CD14-positive monocyte (primary cell): ENCODE results near the gene ZSCAN10. TPM values are rescaled to one million over a fixed set of nuclear protein-coding genes. Genes with fewer than 3 reads are reported as not detected.

Experiments used
- DNase-seq, 3 donors: peaks; one replicate each; pipeline ENCODE4 v3.0.0-alpha.2; 2011 to 2022
- H2AFZ ChIP-seq: 2 replicates; pipeline ENCODE4 v1.6.0; 2012; ENCODE audit warnings: mild to moderate bottlenecking, low read depth, low read length, inconsistent platforms; ENCODE audit not compliant: insufficient read depth, poor library complexity, severe bottlenecking
- H3K27ac ChIP-seq, 2 donors: 1 replicate in 1 of 2; 2 replicates in 1 of 2; pipeline ENCODE4 v1.5.1; 2012 to 2013; ENCODE audit warnings: low read length in 2 of 2, control low read depth in 1 of 2, inconsistent platforms in 1 of 2, low read depth in 1 of 2, mild to moderate bottlenecking in 1 of 2
- H3K27me3 ChIP-seq, 2 donors: one replicate each; pipeline versions ENCODE4 v1.6.0 to v1.6.1; 2011 to 2013; ENCODE audit warnings: low read length in 2 of 2; ENCODE audit not compliant: control insufficient read depth in 2 of 2, insufficient read depth in 2 of 2
- H3K36me3 ChIP-seq, 2 donors: replicated peaks in 1 of 2; 1 replicate in 1 of 2; 2 replicates in 1 of 2; pipeline versions ENCODE4 v1.5.1 to v1.6.1; 2012 to 2013; ENCODE audit warnings: low read length in 2 of 2, control low read depth in 1 of 2, inconsistent platforms in 1 of 2, mild to moderate bottlenecking in 1 of 2; ENCODE audit not compliant: insufficient read depth in 2 of 2, control insufficient read depth in 1 of 2
- H3K4me1 ChIP-seq, 2 donors: 1 replicate in 1 of 2; 2 replicates in 1 of 2; pipeline versions ENCODE4 v1.5.1 to v1.6.1; 2012 to 2013; ENCODE audit warnings: low read length in 2 of 2, control low read depth in 1 of 2, inconsistent platforms in 1 of 2, mild to moderate bottlenecking in 1 of 2, moderate library complexity in 1 of 2; ENCODE audit not compliant: insufficient read depth in 2 of 2, control insufficient read depth in 1 of 2
- H3K4me2 ChIP-seq: replicated peaks from 2 replicates; pipeline ENCODE3; 2012; ENCODE audit warnings: low read length, moderate library complexity, mild to moderate bottlenecking; ENCODE audit not compliant: poor library complexity, severe bottlenecking; ENCODE audit errors: extremely low read depth
- H3K4me3 ChIP-seq, 3 experiments: fragments of 200-600 bp in 1 of 3; sonication (generic) in 1 of 3; replicated peaks in 1 of 3; 1 replicate in 2 of 3; 2 replicates in 1 of 3; pipeline ENCODE4 v1.5.1; 2011 to 2013; ENCODE audit warnings: low read length in 3 of 3, mild to moderate bottlenecking in 3 of 3, control low read depth in 2 of 3, low read depth in 2 of 3, inconsistent platforms in 1 of 3, moderate library complexity in 1 of 3
- H3K79me2 ChIP-seq: 2 replicates; pipeline ENCODE4 v1.6.0; 2012; ENCODE audit warnings: mild to moderate bottlenecking, control low read depth, inconsistent platforms, low read length, moderate library complexity; ENCODE audit not compliant: insufficient read depth
- H3K9ac ChIP-seq: 2 replicates; pipeline ENCODE4 v1.6.0; 2017; ENCODE audit warnings: low read length, mild to moderate bottlenecking; ENCODE audit not compliant: insufficient read depth, poor library complexity, severe bottlenecking
- H3K9me3 ChIP-seq, 2 donors: replicated peaks in 1 of 2; 1 replicate in 1 of 2; 2 replicates in 1 of 2; pipeline versions ENCODE4 v1.5.1 to v1.6.1; 2012 to 2013; ENCODE audit warnings: low read length in 2 of 2, control low read depth in 1 of 2; ENCODE audit not compliant: control insufficient read depth in 1 of 2, insufficient read depth in 1 of 2
- H4K20me1 ChIP-seq: 2 replicates; pipeline ENCODE4 v1.6.0; 2012; ENCODE audit warnings: mild to moderate bottlenecking, low read length, control low read depth, moderate library complexity; ENCODE audit not compliant: insufficient read depth
- H3K27ac Mint-ChIP-seq, 7 donors: one replicate each; pipeline ENCODE4 v1.8.0; 2020; ENCODE audit warnings: mild to moderate bottlenecking in 7 of 7, mixed read lengths in 7 of 7, moderate library complexity in 6 of 7, inconsistent platforms in 2 of 7
- H3K27me3 Mint-ChIP-seq, 3 donors: one replicate each; pipeline ENCODE4 v1.8.0; 2021 to 2022; ENCODE audit warnings: low read depth in 3 of 3, mild to moderate bottlenecking in 3 of 3, mixed read lengths in 3 of 3, moderate library complexity in 3 of 3, inconsistent platforms in 1 of 3
- H3K36me3 Mint-ChIP-seq, 2 donors: one replicate each; pipeline ENCODE4 v1.8.0; 2020; ENCODE audit warnings: mixed read lengths in 2 of 2, inconsistent platforms in 1 of 2, mild to moderate bottlenecking in 1 of 2
- H3K4me1 Mint-ChIP-seq: one replicate; pipeline ENCODE4 v1.8.0; 2020; ENCODE audit warnings: mild to moderate bottlenecking, mixed read lengths
- H3K4me3 Mint-ChIP-seq, 2 donors: one replicate each; pipeline ENCODE4 v1.8.0; 2020; ENCODE audit warnings: mild to moderate bottlenecking in 2 of 2, mixed read lengths in 2 of 2, moderate library complexity in 1 of 2
- H3K9me3 Mint-ChIP-seq, 7 donors: one replicate each; pipeline ENCODE4 v1.8.0; 2020 to 2022; ENCODE audit warnings: mixed read lengths in 7 of 7, mild to moderate bottlenecking in 6 of 7, moderate library complexity in 6 of 7, inconsistent platforms in 2 of 7
- CTCF ChIP-seq: fragments of 200-600 bp; IDR thresholded peaks from one replicate; pipeline ENCODE4 v1.8.0; 2022; ENCODE audit warnings: antibody characterized with exemption, mild to moderate bottlenecking
- WGBS: methylation state at CpG from one replicate; pipeline ENCODE4 v1.1.5; 2013; ENCODE audit warnings: missing lambda C conversion rate; ENCODE audit not compliant: insufficient coverage; 5-methylcytosine and 5-hydroxymethylcytosine counted together
- intact Hi-C, 2 donors: fragments of 100-400 bp; cut with micrococcal nuclease; formaldehyde crosslinking; loops; one replicate each; pipeline versions ENCODE4 v1.15.0 to v1.15.1; 2023
- polyA plus RNA-seq, 3 donors: library from polyadenylated mRNA; depleted of rRNA in 1 of 3; unstranded in 2 of 3; stranded (reverse) in 1 of 3; fragments of 300-500 nt in 2 of 3; fragments of >200 nt in 1 of 3; fragmentation: Illumina TruSeq in 2 of 3; gene quantifications; 1 replicate in 2 of 3; 2 replicates in 1 of 3; pipeline ENCODE4 v1.2.3, GENCODE V29; 2012 to 2021

ZSCAN10 gene
- polyA plus RNA-seq, 3 donors = 0.29 TPM; not detected in 2

GRCh38 chr16:3115003-3115402, 15.9 kb upstream of the ZSCAN10 start:
- Mint-ChIP-seq H3K4me3 (no peak overlapping the region), H3K27me3 (peaks cover 3 to 12% (median 4%) of the 10 kb centered on the region in 3 donors), H3K4me1 (peaks cover 18% of the 10 kb centered on the region), H3K9me3 (peaks cover 0 to 1% (median 0%) of the 10 kb centered on the region in 7 donors), H3K36me3 (peaks cover 2 to 9% of the 10 kb centered on the region in 2 donors), H3K27ac (no peak overlapping the region)
- intact Hi-C loops = no loop called here
- Histone ChIP-seq H3K36me3 (peaks cover 0 to 11% of the 10 kb centered on the region in 2 donors), H3K4me3 (no peak overlapping the region), H3K9me3 (no peaks in the 10 kb centered on the region), H2AFZ (no peak overlapping the region), H3K79me2 (no peaks in the 10 kb centered on the region), H3K4me2 (no peak overlapping the region), H3K4me1 (peaks cover 15 to 19% of the 10 kb centered on the region in 2 donors), H4K20me1 (no peaks in the 10 kb centered on the region), H3K9ac (no peak overlapping the region), H3K27ac (no peak overlapping the region), H3K27me3 (no peaks in the 10 kb centered on the region)
- no peak for TF ChIP-seq CTCF
- no peak for DNase-seq
- 97% methylated on average over 11 of the region's 12 CpGs for WGBS

GRCh38 chr16:3113765-3114479, 14.8 kb upstream of the ZSCAN10 start:
- peaks cover 4 to 12% (median 6%) of the 10 kb centered on the region in 3 donors for H3K27me3 Mint-ChIP-seq
- Histone ChIP-seq H2AFZ (no peak overlapping the region), H3K9ac (peak overlapping the region; percentile 21), H4K20me1 (no peaks in the 10 kb centered on the region), H3K79me2 (no peaks in the 10 kb centered on the region), H3K27me3 (no peaks in the 10 kb centered on the region), H3K4me1 (peaks cover 15 to 19% of the 10 kb centered on the region in 2 donors), H3K9me3 (no peaks in the 10 kb centered on the region), H3K4me2 (no peak overlapping the region), H3K27ac (no peak overlapping the region), H3K4me3 (peak overlapping the region in 1 of 3 experiments; percentile 78), H3K36me3 (peaks cover 0 to 6% of the 10 kb centered on the region in 2 donors)
- H3K36me3 Mint-ChIP-seq = peaks cover 0 to 3% of the 10 kb centered on the region in 2 donors
- 84% methylated on average over 9 of the region's 17 CpGs for WGBS
- TF ChIP-seq CTCF = no peak
- intact Hi-C loops = no loop called here
- no peak overlapping the region for H3K4me3 Mint-ChIP-seq
- DNase-seq = no peak
- peak overlapping the region in 1 of 7 donors; percentile 5 for H3K27ac Mint-ChIP-seq
- H3K9me3 Mint-ChIP-seq = peaks cover 0 to 1% (median 0%) of the 10 kb centered on the region in 7 donors
- H3K4me1 Mint-ChIP-seq = peaks cover 18% of the 10 kb centered on the region
